ENCODE results near the gene FRMPD4.

Gene FRMPD4

DNA sequence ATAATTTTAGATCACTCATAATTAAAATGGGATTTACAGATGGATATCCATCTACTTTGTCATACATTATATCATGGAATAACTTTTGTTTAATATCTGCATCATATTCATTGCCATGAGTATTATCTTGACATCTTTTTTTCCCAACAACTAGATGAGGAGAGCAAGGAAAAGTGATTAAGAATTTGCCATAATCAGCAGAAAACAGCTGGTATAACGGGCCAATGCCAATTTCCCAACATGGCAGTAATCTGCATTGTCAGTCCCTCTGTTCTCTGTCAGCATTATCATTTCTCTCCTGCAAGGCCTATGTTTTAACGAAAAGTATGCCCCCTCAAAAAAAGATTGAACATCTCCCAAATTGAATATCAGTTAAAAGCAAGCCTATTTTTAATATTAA lies 314.0 kb downstream of the FRMPD4 start:
- no peak overlapping the region for H3K4me3 ChIP-seq (ENCODE audit: low read length)
- DNase-seq (ENCODE audit: low read depth) = no peak
- TF ChIP-seq, protein P1, sequence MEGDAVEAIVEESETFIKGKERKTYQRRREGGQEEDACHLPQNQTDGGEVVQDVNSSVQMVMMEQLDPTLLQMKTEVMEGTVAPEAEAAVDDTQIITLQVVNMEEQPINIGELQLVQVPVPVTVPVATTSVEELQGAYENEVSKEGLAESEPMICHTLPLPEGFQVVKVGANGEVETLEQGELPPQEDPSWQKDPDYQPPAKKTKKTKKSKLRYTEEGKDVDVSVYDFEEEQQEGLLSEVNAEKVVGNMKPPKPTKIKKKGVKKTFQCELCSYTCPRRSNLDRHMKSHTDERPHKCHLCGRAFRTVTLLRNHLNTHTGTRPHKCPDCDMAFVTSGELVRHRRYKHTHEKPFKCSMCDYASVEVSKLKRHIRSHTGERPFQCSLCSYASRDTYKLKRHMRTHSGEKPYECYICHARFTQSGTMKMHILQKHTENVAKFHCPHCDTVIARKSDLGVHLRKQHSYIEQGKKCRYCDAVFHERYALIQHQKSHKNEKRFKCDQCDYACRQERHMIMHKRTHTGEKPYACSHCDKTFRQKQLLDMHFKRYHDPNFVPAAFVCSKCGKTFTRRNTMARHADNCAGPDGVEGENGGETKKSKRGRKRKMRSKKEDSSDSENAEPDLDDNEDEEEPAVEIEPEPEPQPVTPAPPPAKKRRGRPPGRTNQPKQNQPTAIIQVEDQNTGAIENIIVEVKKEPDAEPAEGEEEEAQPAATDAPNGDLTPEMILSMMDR (conservative IDR thresholded peaks at IDR 0.05; ENCODE audit: low read depth, low read length) = no peak

DNA sequence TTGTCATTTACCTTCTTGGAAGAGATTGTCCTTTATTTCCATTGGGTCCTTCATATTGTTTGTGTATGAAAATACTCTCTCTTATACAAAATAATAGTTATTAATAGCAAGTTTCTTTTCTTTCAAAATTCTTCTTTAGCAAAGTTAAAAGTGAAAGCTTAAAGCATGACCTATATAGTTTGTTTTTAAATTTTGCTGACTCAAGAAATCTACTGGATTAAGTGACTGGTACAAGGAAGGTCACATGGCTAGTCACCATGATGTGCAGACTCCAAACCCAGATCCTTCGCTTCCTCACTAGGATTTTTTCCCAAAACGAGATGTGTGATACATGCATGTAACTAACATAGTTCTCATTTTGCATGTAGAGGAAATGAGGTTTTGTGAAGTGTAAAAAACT lies 322.7 kb downstream of the FRMPD4 start:
- no peak overlapping the region for H3K4me3 ChIP-seq (ENCODE audit: low read length)
- no peak for DNase-seq (ENCODE audit: low read depth)
- TF ChIP-seq, protein P1 (conservative IDR thresholded peaks at IDR 0.05; ENCODE audit: low read depth, low read length) = no peak

DNA sequence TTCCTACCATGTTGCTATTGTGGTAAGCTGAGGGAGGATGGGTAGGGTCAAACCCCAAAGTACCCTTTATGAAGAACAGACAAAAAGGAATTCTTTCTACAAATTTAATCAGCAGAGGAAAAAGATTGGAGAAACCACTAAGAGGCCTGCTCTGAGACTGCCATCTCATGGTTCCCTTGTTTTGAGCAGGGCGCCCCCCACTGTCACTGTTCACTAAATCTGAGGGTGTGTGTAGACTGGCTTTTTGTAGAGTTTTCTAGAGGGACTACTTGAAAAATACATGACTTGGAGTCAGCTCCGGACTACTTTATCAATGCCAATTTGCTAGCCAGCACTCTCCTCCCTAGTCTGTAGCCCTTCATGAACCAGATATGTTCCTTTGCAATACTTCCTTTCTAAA lies 324.8 kb downstream of the FRMPD4 start:
- DNase-seq (ENCODE audit: low read depth) = no peak
- H3K4me3 ChIP-seq (ENCODE audit: low read length) = no peak overlapping the region
- TF ChIP-seq, protein P1 (conservative IDR thresholded peaks at IDR 0.05; ENCODE audit: low read depth, low read length) = no peak

DNA sequence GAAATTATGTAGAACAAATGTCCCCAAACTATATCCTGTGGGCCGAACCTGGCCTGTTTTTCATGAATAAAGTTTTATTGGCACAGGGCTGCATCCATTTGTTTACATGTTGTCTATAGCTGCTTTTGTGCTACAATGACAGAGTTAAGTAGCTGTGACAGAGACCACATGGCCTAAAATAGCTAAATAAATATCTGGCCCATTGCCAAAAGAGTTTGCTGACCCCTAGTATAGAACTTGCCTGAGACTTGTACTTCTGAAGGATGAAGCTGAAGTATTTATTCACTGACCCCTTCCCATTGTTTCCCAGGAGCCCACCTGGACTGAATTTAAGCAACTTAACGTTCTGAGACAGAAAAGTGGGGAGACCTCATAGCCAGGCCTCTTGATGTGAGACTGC lies 325.6 kb downstream of the FRMPD4 start:
- no peak for DNase-seq (ENCODE audit: low read depth)
- H3K4me3 ChIP-seq (ENCODE audit: low read length) = no peak overlapping the region
- TF ChIP-seq, protein P1 (conservative IDR thresholded peaks at IDR 0.05; ENCODE audit: low read depth, low read length) = no peak

DNA sequence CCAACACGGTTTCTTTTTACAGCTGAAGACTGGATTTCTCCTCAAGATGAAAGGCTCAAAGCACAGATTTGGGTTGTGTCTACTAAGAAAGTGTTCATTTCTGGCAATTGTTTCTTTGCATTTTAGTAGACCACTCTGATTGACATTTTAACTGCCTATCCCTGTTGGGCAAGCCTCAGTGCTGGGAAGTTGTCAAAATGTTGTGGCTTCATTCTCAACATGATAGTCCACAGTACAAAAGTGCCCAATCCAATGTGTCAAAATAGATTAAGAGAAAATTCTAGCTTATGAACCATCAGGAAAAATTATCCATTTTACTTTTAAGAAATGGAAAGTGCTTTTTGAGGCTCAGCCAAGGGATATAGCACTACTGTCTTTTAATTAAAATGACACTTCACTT lies 329.0 kb downstream of the FRMPD4 start:
- TF ChIP-seq, protein P1 (conservative IDR thresholded peaks at IDR 0.05; ENCODE audit: low read depth, low read length) = no peak

DNA sequence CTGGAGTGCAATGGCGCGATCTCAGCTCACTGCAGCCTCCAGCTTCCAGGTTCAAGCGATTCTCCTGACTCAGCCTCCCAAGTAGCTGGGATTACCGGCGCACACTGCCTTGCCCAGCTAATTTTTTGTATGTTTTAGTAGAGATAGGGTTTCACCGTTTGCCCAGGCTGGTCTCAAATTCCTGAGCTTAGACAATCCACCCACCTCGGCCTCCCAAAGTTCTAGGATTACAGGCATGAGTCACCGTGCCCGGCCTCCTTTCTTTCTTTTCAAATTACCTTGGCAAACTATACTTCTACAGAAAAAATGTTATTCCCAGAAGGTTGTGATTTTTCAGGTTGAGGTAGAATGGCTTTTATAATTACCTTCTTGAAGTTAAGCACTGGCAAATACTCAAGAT lies 331.0 kb downstream of the FRMPD4 start:
- H3K4me3 ChIP-seq (ENCODE audit: low read length) = no peak overlapping the region
- DNase-seq (ENCODE audit: low read depth) = no peak
- TF ChIP-seq, protein P1 (conservative IDR thresholded peaks at IDR 0.05; ENCODE audit: low read depth, low read length) = no peak

More for the DNA sequence above, 329.0 kb downstream of the FRMPD4 start:
- DNase-seq (ENCODE audit: low read depth) = no peak
- H3K4me3 ChIP-seq (ENCODE audit: low read length) = no peak overlapping the region

DNA sequence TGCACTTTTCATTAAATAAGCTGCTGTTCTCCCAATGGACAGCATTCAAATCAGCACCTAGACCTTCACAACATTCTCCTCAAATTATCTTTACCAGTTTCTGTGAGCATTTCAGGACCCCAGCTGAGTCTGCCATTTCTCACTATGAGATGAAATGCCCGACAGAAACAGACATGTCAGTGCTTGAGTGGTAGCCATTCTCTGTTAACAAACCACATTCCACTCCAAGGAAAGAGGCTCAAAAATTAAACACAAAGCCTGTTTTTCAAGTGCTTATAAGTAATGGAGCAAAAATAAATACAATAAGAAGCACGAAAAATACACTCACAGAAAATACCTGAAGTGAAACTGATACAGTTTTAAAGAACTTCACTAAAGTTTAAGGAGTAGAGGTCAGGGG lies 332.8 kb downstream of the FRMPD4 start:
- TF ChIP-seq, protein P1 (conservative IDR thresholded peaks at IDR 0.05; ENCODE audit: low read depth, low read length) = no peak
- DNase-seq (ENCODE audit: low read depth) = no peak
- H3K4me3 ChIP-seq (ENCODE audit: low read length) = no peak overlapping the region

Measured in retinal pigment epithelial cell (primary cell).